DLD1 (cell line): Measurements from ENCODE around the gene BAHCC1.
"Not testable (repeated sequence)": the region's sequence is repeated elsewhere in the genome, so short reads cannot be mapped to it uniquely, and the experiment has no call there.

Experiments
- in situ Hi-C: cut with HindIII; loops from 2 replicates; pipeline ENCODE4 v1.10.0; 2017; ENCODE audit warnings: low sequenced_read_pairs

BAHCC1 gene

DNA sequence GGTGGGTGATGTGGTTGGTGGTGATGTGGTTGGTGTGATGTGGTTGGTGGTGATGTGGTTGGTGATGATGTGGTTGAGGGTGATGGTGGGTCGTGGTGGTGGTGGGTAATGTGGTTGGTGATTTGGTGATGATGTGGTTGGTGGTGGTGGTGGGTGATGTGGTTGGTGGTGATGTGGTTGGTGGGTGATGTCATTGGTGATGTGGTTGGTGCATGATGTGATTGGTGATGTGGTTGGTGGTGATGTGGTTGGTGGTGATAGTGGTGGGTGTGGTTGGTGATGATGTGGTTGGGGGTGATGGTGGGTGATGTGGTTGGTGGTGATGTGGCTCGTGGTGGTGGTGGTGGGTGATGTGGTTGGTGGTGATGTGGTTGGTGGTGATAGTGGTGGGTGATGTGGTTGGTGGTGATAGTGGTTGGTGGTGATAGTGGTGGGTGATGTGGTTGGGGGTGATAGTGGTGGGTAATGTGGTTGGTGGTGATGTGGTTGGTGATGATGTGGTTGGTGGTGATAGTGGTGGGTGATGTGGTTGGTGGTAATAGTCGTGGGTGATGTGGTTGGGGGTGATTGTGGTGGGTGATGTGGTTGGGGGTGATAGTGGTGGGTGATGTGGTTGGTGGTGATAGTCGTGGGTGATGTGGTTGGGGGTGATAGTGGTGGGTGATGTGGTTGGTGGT is 30.6 kb downstream of the BAHCC1 start:
- in situ Hi-C loops = not testable (repeated sequence)

DNA sequence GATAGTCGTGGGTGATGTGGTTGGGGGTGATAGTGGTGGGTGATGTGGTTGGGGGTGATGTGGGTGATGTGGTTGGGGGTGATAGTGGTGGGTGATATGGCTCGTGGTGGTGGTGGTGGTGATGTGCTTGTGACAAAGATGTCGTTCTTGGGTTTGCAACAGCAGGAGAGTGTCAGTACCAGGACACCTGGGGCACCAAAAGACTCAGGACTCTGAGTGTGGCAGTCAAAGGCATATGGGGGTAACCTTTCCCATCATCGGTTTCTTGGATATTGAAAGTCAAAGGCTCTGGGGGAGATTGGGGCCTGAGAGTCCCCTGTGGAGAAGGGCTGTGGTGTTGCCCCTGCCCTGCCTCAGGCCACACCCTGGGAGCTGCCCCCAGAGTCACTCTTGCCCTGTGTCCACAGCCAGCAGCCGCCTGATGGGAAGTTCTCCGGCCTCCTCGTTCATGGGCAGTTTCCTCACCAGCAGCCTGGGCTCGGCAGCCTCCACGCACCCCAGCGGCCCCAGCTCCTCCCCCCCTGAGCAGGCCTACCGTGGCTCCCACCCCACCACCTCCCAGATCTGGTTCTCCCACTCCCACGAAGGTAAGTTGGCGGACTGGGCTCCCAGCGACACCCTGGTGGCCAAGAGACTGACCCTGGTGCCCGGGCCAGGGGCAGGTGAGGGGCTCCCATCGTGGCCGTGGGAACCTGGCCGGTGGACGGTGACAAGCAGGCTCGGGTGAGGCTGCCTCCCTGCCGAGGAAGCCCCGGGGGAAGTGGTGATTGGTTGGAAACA is 31.3 kb downstream of the BAHCC1 start:
- in situ Hi-C loops = no loop called here

DNA sequence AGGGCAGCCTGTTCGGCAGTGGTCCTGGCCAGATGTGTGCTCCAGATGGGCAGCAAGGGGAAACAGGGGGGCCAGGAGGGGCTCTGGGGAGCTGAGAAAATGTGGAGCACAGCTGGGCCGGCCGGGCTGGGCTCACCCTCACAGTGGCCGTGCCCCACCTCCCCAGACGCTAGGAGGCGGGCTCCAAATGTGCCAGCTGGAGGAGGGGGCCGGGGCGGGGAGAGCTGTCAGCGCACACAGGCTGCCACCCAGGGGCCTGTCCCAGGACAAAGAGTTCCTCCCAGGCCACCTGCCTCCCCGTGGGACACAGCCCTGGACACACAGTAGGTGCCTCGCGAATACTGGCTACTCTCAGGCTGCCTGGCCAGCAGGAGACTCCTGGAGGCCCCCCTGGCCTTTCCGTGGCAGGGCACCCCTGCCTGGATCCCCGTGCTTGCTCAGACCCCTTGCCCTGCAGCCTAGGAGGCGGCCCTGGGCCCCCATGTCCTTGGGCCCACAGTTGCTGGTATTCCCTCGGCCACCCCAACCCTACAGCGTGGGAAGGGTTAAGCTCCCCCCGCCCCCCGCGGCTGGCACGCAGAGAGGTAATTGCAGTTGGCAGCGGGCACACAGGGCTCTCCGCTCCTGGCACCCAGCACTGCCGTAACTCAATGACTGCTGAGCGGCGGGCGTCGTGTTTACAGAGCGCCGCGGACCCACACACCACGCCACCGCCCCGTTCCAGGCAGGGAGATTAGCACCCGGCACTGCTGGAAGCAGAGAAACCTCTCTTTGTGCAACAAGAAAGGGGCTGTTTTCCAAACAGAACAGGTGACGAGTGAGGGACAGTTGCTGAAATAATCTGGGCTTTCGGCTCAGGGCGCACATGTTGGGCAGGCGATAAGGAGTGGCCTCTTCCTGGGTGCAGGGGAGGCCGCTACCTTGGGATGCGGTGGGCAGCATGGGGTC is 32.2 kb downstream of the BAHCC1 start:
- in situ Hi-C loops = no loop called here

DNA sequence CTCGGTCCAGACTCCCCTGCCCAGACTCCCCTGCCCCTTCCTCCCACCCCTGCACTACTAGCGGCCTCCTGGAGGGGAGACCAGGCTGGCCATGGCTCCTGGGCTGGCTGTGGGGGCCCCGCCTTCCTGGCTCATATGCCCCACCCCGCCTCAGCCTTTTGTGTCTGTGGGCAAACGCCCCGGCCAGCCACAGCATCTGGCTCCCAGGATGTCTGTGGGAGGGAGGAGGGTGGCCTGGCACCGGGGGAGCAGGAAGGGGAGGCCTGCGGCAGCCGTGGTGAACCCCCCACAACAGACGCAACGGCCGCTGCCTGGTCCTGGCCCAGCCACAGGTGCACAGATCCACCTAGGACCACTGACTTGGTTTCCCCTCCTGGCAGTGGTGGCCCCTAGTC is 32.9 kb downstream of the BAHCC1 start:
- in situ Hi-C loops = no loop called here

DNA sequence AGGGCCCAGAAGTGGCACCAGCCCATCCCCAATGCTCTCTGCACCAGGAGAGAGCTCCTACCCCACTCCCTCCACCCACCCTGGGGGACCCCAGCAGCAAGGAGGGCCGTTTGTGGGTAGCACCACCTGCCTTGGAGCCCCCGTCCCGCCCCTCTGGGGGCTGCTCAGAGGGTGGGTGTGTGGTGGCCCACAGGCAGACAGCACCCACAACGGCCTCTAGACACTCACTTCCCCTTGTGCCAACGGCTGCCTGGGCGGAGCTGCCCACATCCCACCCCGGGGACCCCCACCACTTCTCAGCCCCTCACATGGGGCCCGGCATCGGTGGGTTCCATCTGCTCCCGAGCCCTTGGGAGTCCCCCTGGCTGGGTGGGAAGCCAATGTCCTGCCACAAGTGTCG is 33.3 kb downstream of the BAHCC1 start:
- in situ Hi-C loops = no loop called here

DNA sequence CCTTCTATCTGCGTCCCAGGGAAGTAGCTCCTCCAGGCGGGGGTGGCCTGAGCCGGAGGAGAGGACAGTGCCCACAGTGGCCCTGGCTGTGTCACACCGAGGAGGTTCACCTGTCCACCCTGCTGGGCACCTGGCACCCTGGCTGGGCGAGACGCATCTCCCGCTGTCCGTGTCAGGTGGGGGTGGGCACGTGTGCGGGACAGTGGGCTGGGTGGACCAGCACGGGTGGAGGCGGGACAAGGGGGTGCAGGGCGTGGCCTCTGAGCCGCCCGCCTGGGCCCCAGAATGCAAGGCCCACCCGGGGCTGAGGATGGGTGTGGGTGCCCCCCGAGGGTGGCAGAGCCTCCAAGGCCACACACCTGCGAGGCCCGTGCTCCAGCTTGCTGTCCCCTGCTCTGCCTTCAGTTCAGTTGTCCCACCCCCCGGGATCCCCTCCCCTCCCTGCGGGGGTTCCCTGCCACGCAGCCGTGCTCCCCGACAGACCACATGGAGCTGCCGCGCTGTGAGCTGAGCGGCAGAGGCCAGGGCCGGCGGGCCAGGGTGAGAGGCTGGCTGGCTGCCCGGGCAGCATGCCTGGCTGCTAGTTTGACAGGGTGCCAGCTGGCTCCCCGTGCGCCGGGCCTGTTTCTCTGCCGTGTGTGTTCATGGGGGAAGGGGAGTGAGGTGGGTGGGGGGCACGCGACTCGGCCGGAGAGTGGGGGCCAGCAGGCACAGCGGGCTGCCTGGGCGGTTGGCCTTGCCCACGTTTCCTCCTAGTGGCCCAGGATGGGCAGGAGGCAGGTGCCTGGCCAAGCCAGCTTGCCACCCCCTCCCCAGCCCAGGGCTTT is 33.9 kb downstream of the BAHCC1 start:
- in situ Hi-C loops = no loop called here

DNA sequence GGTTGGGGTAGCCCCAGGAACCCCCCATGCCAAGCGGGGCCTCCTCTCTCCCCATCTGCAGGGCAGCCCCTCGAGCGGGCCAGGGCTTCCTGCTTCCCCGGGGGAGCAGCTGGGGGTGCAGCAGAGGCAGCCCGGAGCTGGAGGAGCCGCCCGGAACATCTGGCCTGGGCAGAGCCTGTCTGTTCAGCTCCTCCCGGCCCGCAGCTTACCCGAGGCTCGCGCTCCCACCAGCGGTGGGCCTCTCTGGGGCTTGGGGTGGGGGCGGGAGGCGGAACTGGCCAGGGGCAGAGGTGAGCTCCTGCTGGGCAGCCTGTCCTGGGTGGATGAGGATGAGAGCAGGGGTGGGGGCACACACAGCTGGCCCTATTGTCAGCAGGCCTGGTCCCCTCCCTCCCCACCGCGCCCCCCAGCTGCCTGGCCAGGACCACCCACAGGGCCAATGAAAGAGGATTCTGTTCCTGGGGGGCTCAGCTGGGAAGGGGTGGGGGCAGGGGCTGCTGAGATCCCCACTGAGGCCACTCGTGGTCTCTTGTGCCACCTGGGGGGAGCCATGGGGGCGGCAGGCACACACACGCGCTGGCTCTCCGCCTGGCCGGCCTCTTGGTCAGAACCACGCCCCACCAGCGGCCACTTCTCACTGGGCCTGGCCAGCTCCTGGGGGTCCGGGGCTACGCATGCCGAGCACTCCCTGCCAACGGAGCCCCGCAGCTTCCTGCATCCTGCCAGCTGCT is 34.7 kb downstream of the BAHCC1 start:
- in situ Hi-C loops = no loop called here

DNA sequence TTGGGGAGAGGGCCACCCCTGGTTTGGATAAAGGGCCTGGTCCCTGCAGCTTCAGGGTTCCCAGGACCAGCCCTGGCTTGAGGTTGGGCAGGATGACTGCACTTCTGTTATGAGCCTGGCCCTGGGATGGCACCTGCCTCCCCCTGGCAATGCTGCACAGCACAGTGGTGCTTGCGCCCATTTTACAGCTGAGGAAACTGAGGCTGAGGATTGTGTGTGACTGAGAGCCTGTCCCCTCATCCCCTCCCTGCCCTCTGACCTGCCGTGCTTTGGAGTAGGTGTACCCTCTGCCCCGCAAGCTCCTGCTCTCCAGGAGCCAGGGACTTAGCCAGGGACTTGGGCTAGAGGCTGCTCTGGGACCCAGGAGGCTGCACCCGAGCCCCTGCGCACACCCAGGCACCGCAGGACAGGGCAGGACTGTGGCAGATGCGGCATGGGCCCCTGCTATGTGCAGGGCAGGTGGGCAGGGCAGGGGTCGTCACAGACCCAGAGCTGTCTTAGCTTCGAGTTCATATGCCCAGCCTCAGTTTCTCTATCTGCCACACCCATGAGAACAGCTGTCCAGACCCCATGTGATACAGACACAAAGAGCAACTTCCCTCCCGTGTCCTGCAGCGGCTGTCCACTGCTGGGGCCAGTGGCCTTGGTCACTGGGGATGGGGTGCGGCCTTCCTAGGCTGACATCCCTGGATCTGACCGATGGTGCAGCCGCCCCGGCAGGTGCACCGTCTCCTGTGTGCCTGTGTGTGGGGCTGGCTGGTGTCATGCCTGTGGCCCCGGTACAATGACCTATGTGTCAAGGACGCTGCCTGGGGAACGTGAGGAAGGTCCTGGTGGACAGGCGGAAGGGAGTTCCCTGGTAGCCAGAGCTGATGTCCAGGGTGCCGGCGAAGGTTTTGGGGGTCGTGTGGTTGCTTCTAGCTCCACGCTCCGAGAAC is 36.6 kb downstream of the BAHCC1 start:
- in situ Hi-C loops = no loop called here

DNA sequence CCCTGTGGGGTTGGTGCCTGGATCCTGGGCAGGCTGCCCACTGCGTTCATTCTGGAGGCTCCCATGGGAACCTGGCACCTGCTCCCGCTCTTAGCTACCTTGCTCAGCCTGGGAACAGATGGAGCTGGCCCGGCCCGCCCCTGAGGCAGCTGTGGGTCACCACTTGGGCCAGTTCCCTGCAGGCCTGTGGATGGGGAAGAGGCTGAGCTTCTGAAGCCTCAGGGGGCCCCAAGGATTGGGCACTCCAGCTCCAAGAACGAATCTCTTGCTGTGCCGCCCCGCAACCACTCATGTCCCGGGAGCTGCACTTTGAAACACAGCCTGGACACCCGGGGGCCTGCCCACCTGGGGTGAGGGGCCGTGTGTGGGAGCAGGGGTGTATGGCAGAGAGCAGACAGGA is 37.7 kb downstream of the BAHCC1 start:
- in situ Hi-C loops = no loop called here

DNA sequence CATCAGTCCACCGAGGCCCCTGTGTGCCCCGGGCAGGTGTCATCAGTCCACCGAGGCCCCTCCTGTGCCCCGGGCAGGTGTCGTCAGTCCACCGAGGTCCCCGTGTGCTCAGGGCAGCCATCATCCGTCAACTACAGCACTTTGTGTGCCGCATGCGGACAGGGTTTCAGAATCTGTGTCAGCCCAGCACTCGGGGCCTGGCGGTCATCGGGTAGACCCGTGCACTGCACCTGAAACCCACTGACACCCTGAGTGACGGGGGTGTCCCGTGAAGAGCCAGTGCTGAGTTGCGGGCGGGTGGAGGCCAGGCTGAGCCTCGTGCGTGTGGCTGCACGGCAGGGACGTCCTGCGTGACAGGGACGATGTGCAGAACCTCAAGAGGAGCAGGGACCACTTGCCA is 38.4 kb downstream of the BAHCC1 start:
- in situ Hi-C loops = no loop called here

DNA sequence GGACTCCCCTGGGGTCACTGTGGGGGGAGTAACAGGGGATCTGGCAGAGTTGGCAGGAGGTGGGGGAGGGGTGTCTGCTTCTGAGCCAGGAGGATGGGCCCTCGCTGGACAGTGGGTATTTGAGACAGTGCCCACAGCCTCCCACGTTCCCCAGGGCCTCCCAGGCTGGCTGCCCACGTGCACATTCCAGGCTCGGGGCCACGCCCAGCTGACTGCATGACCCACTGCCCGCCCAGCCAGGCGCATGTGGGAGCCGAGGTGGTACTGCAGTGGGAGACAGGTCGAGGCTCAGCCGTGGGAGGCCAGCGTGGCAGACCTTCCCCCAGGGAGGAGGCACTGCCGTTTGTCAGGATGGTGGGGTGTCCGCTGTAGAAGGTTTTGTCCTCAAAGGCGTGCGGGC is 38.8 kb downstream of the BAHCC1 start:
- in situ Hi-C loops = no loop called here

DNA sequence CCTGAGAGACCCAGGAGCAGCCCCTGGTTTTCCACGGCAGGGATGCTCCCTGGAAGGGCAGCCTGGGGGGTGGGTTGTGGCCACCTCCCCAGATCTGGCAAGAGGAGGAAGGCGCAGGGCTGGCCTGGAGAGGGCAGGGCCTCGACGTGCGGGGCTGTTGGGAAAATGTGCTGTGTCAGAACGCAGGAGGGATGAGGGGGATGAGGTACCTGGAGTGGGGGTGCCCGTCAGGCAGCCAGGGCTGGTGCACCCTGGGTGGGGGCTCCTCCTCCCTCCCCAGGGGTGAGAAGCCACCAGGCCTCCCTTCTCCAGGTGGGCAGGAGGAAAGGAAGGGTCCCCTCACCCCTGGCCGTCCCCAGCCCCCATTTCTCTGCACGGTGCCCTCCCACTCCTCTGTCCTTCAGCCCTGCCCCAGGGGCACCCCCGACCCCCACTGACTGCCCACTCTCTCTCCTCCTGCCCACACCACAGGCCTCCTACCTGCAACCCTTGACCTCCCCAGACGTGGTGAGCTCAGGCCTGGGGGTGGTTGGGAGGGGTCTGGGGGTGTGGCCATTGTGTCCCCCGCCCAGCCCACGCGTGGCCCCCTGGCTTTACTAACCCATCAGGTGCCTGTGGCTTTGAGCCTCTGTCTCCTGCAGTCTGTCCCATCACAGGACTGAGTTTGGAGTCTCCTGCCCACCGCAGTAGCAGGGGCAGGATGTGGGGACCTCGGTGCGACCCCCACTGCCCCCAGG is 39.6 kb downstream of the BAHCC1 start:
- in situ Hi-C loops = no loop called here

DNA sequence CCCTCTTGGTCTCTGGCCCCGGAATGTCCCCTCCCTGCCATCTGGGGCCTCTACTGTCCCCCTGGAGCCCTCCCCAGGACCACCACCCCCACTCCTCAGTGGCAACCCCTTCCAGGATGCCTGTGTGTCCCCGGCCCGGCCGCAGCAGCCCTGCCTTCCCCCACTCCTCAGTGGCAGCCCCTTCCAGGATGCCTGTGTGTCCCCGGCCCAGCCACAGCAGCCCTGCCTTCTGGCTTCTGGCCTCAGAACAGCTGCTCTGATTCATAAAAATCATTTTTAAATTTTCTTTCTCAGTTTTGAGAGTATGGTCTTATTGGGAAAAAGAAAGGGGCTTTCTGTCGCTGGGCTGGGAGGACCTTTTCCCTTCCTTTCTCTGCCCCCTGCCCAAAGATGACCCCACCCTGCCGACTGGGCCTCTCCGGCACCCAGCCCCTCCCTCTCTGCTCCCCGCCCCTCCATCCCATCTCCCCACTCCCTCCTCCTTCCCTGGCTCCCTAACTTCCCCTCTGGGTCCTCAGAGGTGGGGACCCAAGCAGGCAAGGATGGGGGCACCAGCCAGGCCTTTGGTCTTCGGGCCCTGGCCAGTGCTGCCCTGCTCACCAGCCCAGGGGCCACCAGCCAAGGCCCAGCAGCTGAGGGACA is 40.5 kb downstream of the BAHCC1 start:
- in situ Hi-C loops = no loop called here

DNA sequence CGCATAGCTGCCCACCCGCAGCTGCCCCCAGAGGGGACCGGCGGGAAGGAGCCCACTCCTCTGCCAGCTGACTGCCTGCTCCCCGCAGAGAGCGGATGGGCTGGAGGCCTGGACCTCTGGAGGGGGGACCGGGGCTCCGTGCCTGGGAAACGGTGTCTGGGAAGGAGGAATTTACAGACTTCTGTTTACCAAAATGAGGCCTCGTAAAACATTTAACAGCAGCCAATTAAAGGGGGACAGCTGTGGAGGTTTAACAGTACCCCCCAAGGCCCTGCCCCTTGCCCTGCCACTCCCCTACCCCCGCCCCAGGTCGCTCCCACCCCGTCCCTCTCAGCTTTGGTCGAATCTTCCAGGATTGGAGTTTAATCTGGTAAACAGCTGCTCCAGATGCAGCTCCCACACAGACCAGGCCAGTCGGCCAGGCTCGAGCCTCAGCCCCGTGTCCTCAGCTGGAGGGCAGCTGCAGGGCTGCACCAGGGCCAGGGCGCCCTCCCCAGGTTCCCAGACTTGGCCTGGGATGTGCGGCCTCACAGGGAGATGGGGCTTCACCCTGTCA is 41.1 kb downstream of the BAHCC1 start:
- in situ Hi-C loops = no loop called here

DNA sequence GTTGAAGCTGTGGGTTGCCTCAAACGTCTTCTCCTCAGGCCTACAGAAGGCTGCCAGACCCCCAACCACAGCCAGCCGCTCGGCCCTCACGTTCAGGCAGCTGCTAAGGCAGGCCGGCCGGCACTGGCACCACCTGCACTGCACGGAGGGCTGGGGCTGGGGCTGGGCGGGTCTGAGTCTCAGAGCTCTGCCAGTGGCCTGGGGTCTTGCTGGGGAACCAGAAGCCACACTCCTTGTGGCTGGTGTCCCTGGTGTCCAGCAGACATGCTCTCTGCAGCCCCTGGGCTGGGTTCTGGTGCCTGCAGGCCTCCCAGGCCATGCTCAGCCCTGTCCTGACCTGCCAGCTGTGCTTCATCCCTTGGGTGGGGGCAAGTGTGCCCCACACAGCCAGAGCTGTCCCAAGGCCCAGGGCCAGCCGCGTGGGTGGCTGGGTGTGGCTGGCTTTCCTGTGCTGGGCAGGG is 42.0 kb downstream of the BAHCC1 start:
- in situ Hi-C loops = no loop called here

DNA sequence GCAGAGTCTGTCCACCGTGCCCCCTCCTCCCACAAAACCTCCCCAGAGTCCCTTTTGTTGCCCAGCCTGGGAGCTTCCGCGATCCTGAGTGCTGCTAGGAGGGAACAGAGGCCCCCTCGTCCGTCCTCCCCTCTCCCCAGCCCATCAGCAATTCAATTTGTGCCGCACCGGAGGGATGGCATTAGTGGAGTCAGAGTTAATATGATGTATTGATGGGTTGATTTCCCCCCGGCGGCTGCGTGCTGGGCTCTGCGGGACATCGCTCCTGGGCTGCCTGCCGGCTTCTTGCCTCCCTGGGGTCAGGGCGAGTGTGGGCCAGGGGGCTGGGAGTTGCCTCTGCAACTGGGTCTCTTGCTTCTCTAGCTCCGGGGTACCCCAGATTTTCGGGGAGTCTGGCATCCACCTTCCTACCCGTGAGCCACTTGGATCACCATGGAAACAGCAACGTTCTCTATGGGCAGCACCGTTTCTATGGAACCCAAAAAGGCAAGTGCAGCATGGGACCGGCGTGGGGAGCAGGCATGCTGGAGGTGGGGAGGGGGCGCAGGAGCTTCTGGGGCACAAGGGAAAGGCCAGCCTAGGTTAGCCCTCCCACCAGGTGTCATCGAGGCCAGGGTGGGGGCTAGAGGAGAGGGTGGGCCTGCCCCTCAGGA is 42.9 kb downstream of the BAHCC1 start:
- in situ Hi-C loops = no loop called here

DNA sequence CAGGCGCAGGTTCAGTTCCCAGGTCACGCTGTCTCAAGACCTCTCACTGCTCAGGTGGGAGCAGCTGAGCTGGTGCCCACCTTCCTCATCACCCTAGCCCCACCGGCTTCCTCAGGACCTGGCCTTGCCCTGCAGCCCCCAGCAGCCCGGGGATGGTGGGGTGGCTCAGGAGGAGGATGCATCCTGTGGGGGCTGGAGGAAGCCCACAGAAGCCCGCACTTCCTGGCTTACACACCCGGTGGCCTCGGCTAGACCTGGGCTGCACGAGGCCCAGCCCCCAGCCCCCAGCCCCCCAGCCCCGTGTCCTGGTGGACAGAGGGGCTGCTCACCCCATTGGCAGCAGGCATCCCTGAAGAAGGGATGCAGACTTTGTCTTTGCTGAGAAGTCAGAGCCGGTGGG is 43.4 kb downstream of the BAHCC1 start:
- in situ Hi-C loops = no loop called here
